Omental fat pad (tissue), 4 donors: ENCODE data around the gene ATP1B1. TPM values are rescaled to one million over a fixed set of nuclear protein-coding genes. Genes with fewer than 3 reads are reported as not detected.

Experiments
- ATAC-seq: fragments of 150-250 bp; one replicate; pipeline ENCODE4 v1.9.1; 2016; ENCODE audit warnings: mild to moderate bottlenecking, moderate library complexity; ENCODE audit not compliant: low FRiP score
- DNase-seq: peaks from one replicate; pipeline ENCODE4 v3.0.0-alpha.2; 2019; ENCODE audit warnings: low spot score
- CTCF ChIP-seq, 3 donors: fragments of 450-650 bp; IDR thresholded peaks; one replicate each; pipeline ENCODE4 v1.5.1; 2016 to 2017; ENCODE audit warnings: antibody characterized with exemption in 3 of 3, mild to moderate bottlenecking in 3 of 3, moderate library complexity in 2 of 3
- total RNA-seq, 4 donors: library from RNA; depleted of rRNA; stranded (reverse); fragments of >200 nt; gene quantifications; one replicate each; pipeline ENCODE4 v1.1.0, GENCODE V29; 2016

Gene ATP1B1
- total RNA-seq, 4 donors from 2014 or later = 19.9 to 60.6 (median 37.3) TPM

DNA sequence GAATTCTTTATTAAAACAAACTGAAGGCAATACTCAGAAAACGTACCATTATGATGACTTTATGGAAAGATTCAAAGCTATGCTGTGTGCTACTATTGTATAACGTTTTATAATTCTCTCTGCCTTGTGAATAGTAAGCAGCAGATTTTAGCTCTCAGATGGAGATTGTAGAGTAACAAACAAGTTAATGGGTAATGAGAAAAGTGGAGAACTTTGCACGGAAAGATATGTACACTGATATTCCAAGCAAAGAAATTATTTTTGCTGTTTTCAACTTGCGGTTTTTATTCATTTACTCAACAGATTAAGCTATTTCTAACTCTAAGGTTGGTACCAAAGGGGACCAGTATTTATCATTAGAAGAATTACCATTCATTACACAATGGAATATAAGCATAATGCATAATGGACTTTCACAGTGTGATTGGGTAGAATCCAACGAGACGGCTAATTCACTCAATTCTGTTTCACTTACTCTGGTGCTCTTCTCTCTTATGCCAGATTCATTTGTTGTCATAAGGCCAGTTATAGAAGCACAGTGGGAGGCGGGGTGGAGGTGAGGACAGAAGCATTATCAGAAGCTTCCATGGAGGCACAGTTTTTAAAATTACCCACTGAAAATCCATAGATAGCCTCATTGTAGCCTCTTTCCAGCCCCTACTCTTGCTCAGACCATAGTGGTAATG is 38.6 kb downstream of the ATP1B1 start:
- TF ChIP-seq CTCF (IDR thresholded peaks at IDR 0.05) = no peak
- ATAC-seq (no peak), DNase-seq (no peak)

- no peak for DNase-seq
- no peak for ATAC-seq
- TF ChIP-seq CTCF (IDR thresholded peaks at IDR 0.05) = no peak
These were observed 40.2 kb downstream of the ATP1B1 start for GRCh38 chr1:169146576-169147214.

GRCh38 chr1:169148472-169149252 is 42.2 kb downstream of the ATP1B1 start:
- no peak for ATAC-seq
- no peak for DNase-seq
- no peak for TF ChIP-seq CTCF (IDR thresholded peaks at IDR 0.05)

- no peak for TF ChIP-seq CTCF (IDR thresholded peaks at IDR 0.05)
These were observed 43.2 kb downstream of the ATP1B1 start for GRCh38 chr1:169149555-169150286.

GRCh38 chr1:169150641-169151337 is 44.3 kb downstream of the ATP1B1 start:
- DNase-seq = no peak
- no peak for ATAC-seq
- TF ChIP-seq CTCF (IDR thresholded peaks at IDR 0.05) = no peak

More at GRCh38 chr1:169149555-169150286, 43.2 kb downstream of the ATP1B1 start:
- ATAC-seq (no peak), DNase-seq (no peak)

DNA sequence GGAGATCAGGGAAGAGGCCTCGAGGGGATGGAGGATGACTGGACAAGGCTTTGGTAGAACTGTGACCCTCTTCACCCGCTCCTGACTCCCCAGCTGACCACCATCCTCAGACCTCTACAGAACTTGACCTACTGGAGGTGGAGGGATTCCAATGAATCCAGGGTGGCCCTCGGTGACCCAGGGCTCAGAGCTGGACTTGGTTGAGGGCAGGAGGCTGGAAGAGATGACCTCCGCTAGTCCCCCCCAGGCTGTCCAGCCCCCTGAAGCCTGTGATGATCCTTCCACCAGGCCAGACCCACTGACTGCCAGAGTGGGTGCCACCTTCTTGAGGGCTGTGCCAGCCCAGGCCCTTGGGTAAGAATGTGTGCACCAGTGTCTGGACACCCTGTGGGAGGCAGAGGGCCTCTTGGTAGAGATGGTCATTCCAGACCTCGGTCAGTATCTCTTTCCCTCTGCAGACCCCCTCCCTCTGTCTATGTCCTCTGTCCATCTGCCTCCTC is 44.9 kb downstream of the ATP1B1 start:
- DNase-seq (no peak), ATAC-seq (peak; percentile 14)
- no peak for TF ChIP-seq CTCF (IDR thresholded peaks at IDR 0.05)
